ENCODE results near the gene CTNNB1. TPM values are rescaled to one million over a fixed set of nuclear protein-coding genes. Genes with fewer than 3 reads are reported as not detected.

The CTNNB1 gene
- total and polyA plus RNA-seq, 2 of the 13 experiments (the other 11 are each of a cell fraction or from before 2014, with no cell fraction given) = 398 to 489 TPM

DNA sequence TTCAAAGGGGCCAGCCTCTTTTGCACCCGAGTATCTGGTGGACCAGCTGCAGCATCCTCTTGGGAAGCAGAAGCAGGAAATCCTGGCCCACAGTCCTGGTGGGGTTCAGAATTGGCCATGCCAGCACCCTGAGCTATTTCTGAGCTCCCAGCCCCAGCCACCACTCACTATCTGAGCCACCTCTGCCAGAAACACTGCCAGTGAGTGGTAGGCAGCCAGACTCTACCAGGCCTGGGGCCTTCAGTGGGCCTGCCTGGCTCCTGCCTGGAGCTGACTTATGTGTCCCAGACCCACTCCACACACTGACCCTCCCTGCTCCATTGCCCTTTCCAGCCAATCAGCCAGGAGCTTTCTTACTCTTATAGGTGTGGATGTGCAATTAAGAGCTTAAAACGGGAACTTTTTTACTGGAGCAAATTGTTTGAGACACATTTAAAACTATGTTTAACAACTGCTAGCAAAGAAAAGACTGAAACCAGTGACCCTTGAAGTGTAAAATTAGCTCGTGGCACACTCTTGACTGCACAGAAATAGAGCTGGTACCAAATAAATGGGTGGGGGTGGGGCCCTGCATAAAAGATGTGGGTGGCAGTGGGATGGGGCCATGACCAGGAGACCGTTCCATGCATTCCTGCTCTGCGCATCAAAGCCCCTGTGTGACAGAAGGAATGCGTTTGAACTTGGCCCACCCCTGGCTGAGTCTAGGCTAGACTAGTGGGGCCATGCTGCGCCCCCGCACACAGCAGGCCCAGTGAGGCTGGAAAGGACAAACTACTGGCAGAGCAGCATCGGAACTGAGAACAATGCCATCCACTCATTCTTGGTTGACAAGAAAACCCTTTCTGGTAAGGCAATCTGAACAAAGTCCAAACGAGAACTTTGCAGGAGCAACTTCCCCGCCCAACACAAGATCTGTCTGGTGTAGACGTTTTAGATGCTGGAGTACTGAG lies 48.0 kb downstream of the CTNNB1 start (continued):
- TF ChIP-seq SRSF9 (IDR thresholded peaks at IDR 0.05; ENCODE audit: borderline replicate concordance, insufficient read depth, low read depth, low read length, poor library complexity, severe bottlenecking) (no peak), RBFOX2 (IDR thresholded peaks at IDR 0.05; ENCODE audit: low read depth, low read length) (no peak), ZNF136 (CRISPR knock-in tag; IDR thresholded peaks at IDR 0.05; ENCODE audit: low read depth) (no peak), IRF2 (CRISPR knock-in tag; IDR thresholded peaks at IDR 0.05) (0 out of 2 replicates have a peak, but pooled peaks have one; percentile 14), AKAP8 (CRISPR knock-in tag; IDR thresholded peaks at IDR 0.05) (0 out of 2 replicates have a peak, but pooled peaks have one; percentile 31), PAX8 (CRISPR knock-in tag; IDR thresholded peaks at IDR 0.05; ENCODE audit: borderline replicate concordance) (no peak), ZNF75D (CRISPR knock-in tag; IDR thresholded peaks at IDR 0.05; ENCODE audit: borderline replicate concordance) (no peak), ZBTB1 (CRISPR knock-in tag; IDR thresholded peaks at IDR 0.05; ENCODE audit: borderline replicate concordance) (no peak), NFE2L2 (IDR thresholded peaks at IDR 0.05; ENCODE audit: low read length) (no peak), MAFK (conservative IDR thresholded peaks at IDR 0.05 in 1 of 2, IDR thresholded peaks at IDR 0.05 in 1 of 2; ENCODE audit: low read length in 2 of 2) (no peak), SP4 (CRISPR knock-in tag; IDR thresholded peaks at IDR 0.05) (no peak), ARNT (IDR thresholded peaks at IDR 0.05) (no peak), NFATC3 (CRISPR knock-in tag; IDR thresholded peaks at IDR 0.05) (no peak)
- TF ChIP-seq, protein P1, sequence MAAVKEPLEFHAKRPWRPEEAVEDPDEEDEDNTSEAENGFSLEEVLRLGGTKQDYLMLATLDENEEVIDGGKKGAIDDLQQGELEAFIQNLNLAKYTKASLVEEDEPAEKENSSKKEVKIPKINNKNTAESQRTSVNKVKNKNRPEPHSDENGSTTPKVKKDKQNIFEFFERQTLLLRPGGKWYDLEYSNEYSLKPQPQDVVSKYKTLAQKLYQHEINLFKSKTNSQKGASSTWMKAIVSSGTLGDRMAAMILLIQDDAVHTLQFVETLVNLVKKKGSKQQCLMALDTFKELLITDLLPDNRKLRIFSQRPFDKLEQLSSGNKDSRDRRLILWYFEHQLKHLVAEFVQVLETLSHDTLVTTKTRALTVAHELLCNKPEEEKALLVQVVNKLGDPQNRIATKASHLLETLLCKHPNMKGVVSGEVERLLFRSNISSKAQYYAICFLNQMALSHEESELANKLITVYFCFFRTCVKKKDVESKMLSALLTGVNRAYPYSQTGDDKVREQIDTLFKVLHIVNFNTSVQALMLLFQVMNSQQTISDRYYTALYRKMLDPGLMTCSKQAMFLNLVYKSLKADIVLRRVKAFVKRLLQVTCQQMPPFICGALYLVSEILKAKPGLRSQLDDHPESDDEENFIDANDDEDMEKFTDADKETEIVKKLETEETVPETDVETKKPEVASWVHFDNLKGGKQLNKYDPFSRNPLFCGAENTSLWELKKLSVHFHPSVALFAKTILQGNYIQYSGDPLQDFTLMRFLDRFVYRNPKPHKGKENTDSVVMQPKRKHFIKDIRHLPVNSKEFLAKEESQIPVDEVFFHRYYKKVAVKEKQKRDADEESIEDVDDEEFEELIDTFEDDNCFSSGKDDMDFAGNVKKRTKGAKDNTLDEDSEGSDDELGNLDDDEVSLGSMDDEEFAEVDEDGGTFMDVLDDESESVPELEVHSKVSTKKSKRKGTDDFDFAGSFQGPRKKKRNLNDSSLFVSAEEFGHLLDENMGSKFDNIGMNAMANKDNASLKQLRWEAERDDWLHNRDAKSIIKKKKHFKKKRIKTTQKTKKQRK (IDR thresholded peaks at IDR 0.05; ENCODE audit: low read length) = no peak
- TF ChIP-seq, protein P2, sequence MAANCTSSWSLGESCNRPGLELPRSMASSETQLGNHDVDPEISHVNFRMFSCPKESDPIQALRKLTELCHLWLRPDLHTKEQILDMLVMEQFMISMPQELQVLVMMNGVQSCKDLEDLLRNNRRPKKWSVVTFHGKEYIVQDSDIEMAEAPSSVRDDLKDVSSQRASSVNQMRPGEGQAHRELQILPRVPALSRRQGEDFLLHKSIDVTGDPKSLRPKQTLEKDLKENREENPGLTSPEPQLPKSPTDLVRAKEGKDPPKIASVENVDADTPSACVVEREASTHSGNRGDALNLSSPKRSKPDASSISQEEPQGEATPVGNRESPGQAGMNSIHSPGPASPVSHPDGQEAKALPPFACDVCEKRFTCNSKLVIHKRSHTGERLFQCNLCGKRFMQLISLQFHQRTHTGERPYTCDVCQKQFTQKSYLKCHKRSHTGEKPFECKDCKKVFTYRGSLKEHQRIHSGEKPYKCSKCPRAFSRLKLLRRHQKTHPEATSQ (CRISPR knock-in tag; IDR thresholded peaks at IDR 0.05; ENCODE audit: borderline replicate concordance) = no peak
- TF ChIP-seq, protein P3, sequence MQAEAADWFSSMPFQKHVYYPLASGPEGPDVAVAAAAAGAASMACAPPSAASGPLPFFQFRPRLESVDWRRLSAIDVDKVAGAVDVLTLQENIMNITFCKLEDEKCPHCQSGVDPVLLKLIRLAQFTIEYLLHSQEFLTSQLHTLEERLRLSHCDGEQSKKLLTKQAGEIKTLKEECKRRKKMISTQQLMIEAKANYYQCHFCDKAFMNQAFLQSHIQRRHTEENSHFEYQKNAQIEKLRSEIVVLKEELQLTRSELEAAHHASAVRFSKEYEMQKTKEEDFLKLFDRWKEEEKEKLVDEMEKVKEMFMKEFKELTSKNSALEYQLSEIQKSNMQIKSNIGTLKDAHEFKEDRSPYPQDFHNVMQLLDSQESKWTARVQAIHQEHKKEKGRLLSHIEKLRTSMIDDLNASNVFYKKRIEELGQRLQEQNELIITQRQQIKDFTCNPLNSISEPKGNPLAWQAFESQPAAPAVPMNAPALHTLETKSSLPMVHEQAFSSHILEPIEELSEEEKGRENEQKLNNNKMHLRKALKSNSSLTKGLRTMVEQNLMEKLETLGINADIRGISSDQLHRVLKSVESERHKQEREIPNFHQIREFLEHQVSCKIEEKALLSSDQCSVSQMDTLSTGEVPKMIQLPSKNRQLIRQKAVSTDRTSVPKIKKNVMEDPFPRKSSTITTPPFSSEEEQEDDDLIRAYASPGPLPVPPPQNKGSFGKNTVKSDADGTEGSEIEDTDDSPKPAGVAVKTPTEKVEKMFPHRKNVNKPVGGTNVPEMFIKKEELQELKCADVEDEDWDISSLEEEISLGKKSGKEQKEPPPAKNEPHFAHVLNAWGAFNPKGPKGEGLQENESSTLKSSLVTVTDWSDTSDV (CRISPR knock-in tag; IDR thresholded peaks at IDR 0.05) = no peak
- TF ChIP-seq, protein P4, sequence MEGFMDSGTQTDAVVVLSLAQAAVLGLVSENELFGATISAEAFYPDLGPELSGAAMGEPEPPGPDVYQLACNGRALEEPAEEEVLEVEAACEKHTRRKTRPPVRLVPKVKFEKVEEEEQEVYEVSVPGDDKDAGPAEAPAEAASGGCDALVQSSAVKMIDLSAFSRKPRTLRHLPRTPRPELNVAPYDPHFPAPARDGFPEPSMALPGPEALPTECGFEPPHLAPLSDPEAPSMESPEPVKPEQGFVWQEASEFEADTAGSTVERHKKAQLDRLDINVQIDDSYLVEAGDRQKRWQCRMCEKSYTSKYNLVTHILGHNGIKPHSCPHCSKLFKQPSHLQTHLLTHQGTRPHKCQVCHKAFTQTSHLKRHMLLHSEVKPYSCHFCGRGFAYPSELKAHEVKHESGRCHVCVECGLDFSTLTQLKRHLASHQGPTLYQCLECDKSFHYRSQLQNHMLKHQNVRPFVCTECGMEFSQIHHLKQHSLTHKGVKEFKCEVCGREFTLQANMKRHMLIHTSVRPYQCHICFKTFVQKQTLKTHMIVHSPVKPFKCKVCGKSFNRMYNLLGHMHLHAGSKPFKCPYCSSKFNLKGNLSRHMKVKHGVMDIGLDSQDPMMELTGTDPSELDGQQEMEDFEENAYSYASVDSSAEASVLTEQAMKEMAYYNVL (CRISPR knock-in tag; IDR thresholded peaks at IDR 0.05; ENCODE audit: borderline replicate concordance) = peak; percentile 53; the same call in 1 of the 2 replicates

Data from HepG2 (cell line).